NCI-H345 treated with DMSO at 0.1 percent for 48 hours (cell line): ENCODE data around the gene CCDC68.
"Not testable (repeated sequence)": the region's sequence is repeated elsewhere in the genome, so short reads cannot be mapped to it uniquely, and the experiment has no call there.

Source experiments
- DNase-seq: peaks from one replicate; lab custom pipeline; 2025; ENCODE audit not compliant: unreplicated experiment; lab: John Stamatoyannopoulos, UW

CCDC68 gene

DNA sequence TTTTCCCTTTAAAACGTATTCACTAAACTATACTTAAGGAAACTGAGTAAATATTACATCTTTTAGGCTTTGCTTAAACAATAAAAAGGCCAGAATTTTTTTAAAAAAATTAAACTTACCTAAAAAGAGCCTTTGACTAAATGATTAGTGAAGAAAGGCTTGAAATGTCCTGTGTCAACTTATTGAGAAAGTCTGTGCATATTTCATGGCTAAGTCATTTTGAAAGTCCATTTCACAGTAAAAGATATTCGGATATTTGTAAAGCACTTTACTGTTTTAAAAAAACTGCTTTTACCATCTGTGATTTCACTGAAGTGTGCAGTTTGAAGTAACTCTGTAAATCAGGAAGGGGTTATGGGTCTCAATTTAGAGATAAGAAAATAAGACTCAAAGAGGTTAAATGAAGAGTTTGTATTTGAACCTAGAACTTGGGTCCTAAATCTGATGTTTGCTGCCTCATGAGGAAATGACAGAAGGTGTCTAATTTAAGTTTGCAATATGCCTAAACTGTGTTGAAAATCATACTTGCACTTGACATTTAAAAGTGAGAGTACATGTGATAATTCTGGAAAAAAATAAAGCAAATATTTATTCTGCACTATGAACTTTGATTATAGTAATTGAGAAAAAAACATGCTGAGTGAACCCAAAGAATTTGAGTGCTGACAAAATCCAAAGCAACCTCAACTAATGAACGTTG lies 80.5 kb downstream of the CCDC68 start:
- DNase-seq = no peak

DNA sequence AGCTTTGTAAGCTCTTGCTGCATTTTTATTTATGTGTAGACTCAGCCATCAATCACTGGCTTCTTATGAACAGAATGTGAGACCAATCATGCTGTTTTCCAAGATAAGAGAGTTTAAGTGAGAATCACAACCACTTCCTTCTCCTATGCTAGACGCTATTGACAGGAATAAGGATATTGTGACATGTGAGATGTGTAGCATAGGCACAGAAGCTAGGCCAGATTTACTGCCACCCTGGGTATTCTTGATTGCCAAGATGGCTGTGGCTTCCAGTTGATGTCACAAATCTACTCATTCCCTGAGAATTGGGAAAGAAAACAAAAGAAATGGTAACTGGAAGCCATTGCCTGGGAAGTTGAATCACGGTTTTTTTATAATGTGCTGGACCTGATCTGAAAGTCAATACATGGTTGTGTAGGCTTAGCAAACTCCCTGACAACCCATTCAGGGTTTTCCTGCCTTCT lies 81.1 kb downstream of the CCDC68 start:
- DNase-seq = no peak

DNA sequence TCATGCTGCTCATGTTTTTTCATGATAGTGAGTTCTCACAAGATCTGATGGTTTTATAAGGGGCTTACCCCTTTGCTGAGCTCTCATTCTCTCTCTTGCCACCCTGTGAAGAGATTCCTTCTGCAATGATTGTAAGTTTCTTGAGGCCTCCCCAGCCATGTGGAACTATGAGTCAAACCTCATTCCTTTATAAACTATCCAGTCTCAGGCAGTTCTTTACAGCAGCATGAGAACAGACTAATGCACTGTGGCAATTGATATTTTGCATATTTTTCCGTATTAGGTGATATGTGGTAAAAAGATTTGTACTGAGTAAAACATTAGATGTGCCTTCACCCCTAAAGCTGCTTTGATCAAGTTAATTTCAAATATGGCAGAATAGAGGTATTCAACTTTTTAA lies 82.2 kb downstream of the CCDC68 start:
- DNase-seq = no peak

DNA sequence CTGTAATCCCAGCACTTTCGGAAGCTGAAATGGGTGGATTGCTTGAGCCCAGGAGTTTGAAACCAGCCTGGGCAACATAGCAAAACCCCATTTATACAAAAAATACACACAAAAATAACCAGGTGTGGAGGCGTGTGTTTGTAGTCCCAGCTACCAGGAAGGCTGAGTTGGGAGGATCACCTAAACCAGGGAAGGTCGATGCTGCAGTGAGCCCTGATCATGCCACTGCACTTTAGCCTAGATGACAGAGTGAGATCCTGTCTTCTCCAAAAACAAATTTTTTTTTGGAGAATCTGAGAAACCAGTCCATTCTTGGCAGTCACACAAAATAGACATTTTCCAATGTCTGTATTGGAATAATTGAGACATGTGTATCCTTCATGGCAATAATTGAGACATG lies 84.2 kb downstream of the CCDC68 start:
- no peak for DNase-seq

DNA sequence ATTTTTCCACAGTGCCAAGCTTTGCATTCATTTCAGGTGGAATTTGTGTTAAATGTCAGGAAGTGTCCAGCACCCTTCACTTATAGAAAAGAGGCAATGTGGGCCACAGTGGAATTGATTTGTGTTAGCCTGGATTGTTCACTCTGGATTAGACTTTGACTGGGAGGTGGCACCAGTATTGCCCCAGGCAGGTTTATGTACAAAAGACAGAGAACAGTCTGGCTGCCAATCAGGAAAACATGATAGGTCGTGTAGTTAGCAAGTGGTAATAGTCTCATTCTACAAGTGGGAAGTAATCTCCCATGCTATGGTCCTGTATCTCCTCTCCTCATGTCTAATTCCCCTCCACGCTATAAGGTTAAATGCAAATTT lies 85.4 kb downstream of the CCDC68 start:
- DNase-seq = no peak

DNA sequence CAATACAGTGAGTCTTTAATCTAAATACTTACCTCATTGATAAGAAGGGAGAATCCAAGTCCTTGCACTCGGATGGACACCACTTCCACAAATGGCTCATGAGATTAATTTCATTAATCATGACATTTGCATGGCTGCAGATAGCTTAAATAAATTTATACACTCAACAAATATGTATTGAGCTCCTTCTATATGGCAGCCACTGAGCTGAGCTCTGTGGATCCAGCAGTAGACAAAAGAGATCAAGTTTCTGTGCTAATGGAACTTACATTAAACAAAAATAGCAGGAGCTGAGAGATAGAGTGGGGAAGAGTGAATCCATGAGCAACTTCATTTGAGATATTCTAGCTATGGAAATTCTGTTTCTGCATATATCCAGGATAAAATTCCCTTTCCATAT lies 86.6 kb downstream of the CCDC68 start:
- DNase-seq = no peak

DNA sequence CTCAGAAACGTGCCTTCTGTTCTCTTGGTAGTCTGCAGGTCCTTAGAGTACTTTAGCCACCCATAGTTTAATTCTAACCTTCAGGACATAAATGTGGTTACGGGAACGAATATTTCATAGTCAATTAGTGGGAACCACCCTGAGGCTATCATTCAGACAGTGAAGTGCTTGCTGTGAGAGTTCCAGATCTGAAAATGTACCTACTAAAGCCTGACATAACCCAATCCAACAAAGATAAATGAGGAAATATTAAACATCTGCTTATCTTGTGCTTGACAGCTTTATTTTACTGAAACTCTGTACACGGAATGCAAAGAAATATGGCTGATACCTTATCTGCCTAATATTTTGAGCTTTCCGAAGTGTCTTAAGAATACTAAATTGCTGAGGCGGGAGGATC lies 88.0 kb downstream of the CCDC68 start:
- no peak for DNase-seq

DNA sequence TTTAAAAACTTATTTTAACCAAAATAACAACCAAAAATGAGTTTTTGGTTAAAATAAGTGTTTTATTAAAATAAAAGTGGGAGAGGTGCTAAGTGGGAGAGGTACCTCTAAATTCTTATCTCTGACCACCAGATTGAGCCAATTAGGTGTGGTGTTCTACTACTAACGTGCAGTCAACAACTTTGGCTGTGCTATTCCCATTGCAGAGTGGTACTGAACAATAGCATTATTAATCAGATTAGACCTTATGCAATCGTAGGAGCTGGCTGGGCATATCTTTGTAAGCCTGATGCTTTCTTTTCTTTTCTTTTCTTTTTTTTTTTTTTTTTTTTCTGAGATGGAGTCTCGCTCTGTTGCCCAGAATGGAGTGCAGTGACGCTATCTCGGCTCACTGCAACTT lies 92.1 kb downstream of the CCDC68 start:
- DNase-seq = no peak

DNA sequence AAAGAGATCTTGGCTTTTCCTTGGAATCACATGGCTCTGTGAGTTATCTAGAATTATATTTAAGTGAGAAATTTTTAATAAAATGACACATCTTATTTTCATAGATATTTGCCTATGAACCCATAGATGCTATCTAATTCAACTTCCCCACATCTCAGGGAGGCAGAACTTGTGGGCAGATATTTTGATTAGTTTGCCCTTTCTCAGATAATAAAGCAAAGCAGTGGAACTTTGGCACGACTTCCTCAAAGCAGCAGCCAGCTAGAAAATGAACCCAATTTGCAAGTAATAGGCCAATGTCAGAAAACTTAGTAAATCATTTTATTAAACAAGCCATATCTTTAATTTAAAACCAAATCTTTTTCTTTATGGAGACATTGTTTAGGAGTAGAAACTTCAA lies 98.3 kb downstream of the CCDC68 start:
- no peak for DNase-seq

DNA sequence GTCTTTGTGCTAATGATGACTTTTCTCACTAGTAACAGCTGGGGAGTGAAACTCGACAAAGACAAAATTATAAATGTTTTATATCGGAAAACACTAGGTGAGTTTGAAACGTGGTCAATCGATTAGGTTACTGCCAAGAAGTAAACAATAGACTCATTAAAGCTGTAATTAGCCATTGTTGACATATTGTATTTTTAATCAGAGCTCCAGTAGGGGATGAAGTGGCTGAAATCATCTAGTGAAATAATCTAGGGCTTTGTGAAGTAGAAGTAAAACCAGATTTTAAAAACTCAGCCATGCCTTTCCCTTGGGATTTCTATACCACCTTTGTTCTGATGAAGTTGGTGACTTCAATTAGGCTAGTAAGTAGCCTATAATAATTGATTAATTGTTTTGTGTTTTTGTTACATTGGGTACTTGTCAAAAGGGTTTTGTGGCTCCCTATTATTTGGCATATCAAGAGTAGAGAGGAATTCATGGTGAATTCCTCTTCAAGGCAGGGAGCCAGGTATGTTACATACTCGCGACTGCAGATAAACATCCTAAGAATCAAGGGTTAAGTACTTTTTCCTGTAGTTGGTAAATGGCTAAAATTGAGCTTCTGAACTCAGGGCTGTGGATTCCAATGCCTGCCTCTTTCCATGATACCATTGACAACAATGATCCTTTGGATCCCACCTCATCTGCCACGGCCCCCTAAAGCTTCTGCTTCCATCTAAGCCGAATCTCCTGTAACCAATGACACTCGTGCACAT lies 99.4 kb downstream of the CCDC68 start:
- no peak for DNase-seq

DNA sequence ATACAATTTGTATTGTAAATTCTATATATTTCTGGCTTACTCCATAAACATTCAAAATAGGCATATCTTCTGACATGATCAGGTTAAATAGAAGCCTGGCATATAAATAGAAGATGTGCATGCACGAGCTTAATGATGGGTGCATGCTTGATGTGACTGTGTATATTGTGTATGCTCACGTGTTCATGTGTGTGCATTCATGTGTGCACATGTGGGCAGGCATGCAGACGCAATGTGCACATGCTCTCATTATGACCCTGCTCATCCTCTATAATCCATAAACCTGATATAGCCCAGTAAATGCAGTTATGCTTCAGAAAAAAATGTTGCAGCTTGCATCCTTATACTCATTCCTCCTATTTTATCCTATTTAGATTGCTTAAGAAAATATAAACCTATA lies 101.8 kb downstream of the CCDC68 start:
- no peak for DNase-seq

DNA sequence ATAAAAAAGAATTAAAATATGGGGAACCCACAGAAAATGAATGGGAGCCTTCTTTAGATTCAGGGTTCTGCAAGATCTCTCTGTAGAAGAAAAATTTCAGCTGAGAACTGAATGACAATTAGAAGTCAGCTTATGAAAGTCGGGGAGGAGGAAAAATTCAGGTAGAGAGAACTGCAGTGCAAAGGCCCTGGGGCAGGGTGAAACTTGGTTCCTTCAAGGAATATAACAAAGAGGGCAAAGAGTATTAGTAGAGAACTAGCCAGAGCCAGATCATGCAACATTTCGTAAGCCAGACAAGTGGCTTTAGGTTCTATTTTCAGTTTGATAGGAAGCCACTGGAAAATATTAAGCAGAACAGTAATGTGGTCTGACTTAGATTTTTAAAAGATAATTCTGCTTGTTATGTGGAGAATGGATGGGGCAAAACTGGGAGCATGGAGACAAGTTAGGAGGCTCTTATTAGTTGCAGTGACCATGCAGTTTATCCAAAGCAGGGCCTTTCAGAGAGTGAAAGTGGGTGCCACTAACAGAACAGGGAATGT lies 103.1 kb downstream of the CCDC68 start:
- DNase-seq = no peak

DNA sequence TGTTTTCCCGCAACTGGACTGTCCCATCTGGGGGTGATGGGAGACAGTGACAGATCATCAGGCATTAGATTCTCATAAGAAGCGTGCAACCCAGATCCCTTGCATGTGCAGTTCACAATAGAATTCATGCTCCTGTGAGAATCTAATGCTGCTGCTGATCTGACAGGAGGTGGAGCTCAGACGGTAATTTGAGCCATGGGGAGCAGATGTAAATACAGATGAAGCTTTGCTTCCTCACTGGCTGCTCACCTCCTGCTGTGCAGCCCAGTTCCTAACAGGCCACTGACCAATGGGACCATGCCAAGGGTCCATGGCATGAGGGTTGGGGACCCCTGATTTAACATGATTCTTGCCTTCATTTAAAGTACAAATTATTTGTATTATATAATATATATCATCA lies 104.2 kb downstream of the CCDC68 start:
- not testable (repeated sequence) for DNase-seq

DNA sequence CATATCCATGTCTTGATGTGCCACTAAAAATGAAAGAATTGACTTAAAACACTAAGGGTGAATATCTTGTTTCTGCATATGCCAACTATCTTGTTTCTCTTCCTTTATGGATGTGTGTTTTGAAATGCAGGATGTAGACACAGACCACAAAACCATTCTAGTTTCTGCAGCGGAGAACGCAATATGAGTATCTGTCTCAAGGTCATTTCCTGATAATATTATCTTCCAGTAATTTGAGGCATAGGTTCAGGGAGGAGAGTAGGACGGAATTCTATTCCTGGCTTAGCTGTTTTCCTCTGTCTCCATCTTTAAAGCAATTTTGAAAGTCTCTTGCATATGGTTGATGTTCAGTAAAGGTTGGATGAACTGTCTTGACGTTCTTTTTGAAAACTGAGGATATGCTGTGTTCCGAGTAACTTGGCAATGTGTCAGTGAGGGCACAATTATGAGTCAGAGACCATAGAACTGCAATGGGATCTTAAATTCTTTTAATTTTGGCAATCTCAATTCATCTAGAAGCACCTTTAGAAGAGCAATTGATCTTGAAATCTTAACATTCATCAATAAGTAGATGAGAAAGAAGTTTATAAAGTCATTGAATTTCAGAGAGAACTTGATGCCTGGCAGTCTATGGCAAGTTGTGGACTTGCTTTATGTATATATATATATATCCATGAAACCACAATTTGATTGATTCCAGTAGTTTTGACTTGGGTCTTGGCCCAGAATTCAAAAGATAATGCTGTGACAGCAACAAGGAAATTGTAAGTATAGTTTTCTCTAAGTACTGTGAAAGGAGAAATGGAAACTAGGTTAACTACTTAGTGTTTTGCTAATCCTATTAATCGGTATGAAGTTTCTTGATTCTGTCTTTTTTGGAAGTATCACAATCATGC lies 106.2 kb downstream of the CCDC68 start:
- no peak for DNase-seq
